Naive thymus-derived CD4-positive, alpha-beta T cell (primary cell): Measurements from ENCODE around the gene NOTCH3. TPM values are rescaled to one million over a fixed set of nuclear protein-coding genes. Genes with fewer than 3 reads are reported as not detected.

Source experiments
- ATAC-seq: fragments of 150-1000 bp; cut with Tn5 transposase; 2 replicates; pipeline ENCODE4 v1.10.0; 2021; ENCODE audit warnings: mild to moderate bottlenecking, moderate library complexity
- CTCF ChIA-PET: fragments of 350-600 bp; sonication (Branson Sonifier 250); formaldehyde crosslinking; loops from one replicate; lab custom pipeline; 2021; ENCODE audit warnings: antibody characterized with exemption; lab: Charles Lee
- POLR2A ChIA-PET: fragments of 350-600 bp; sonication (Branson Sonifier 250); formaldehyde crosslinking; loops from one replicate; lab custom pipeline; 2021; ENCODE audit warnings: antibody characterized with exemption, inconsistent platforms; lab: Charles Lee
- DNase-seq, 9 donors: peaks; one replicate each; pipeline versions ENCODE4 v3.0.0 to v3.0.0-alpha.2; 2020 to 2022; ENCODE audit warnings: mixed read lengths in 1 of 9
- H3K27ac ChIP-seq: one replicate; pipeline ENCODE4 v1.7.0; 2013; ENCODE audit warnings: mild to moderate bottlenecking, low read depth, low read length, moderate library complexity
- H3K27me3 ChIP-seq, 2 donors: one replicate each; pipeline ENCODE4 v1.7.0; 2013; ENCODE audit warnings: low read length in 2 of 2, mild to moderate bottlenecking in 2 of 2, moderate library complexity in 2 of 2; ENCODE audit not compliant: control insufficient read depth in 2 of 2, insufficient read depth in 2 of 2
- H3K36me3 ChIP-seq, 3 experiments: 1 replicate in 2 of 3; 2 replicates in 1 of 3; pipeline ENCODE4 v1.7.0; 2013; ENCODE audit warnings: low read length in 3 of 3, mild to moderate bottlenecking in 3 of 3, moderate library complexity in 1 of 3; ENCODE audit not compliant: insufficient read depth in 3 of 3, control insufficient read depth in 2 of 3
- H3K4me1 ChIP-seq, 2 donors: one replicate each; pipeline ENCODE4 v1.7.0; 2013; ENCODE audit warnings: low read length in 2 of 2, mild to moderate bottlenecking in 2 of 2, moderate library complexity in 1 of 2; ENCODE audit not compliant: control insufficient read depth in 2 of 2, insufficient read depth in 2 of 2
- H3K4me3 ChIP-seq: 2 replicates; pipeline ENCODE4 v1.7.0; 2013; ENCODE audit warnings: mild to moderate bottlenecking, low read length
- H3K9me3 ChIP-seq, 3 experiments: 1 replicate in 2 of 3; 2 replicates in 1 of 3; pipeline ENCODE4 v1.7.0; 2013; ENCODE audit warnings: low read length in 3 of 3; ENCODE audit not compliant: control insufficient read depth in 2 of 3
- H3K27ac Mint-ChIP-seq, 9 donors: one replicate each; pipeline ENCODE4 v1.8.0; 2020 to 2022; ENCODE audit warnings: mixed read lengths in 9 of 9, mild to moderate bottlenecking in 8 of 9, moderate library complexity in 5 of 9, inconsistent platforms in 2 of 9
- H3K27me3 Mint-ChIP-seq, 5 donors: one replicate each; pipeline ENCODE4 v1.8.0; 2021 to 2022; ENCODE audit warnings: mixed read lengths in 5 of 5, mild to moderate bottlenecking in 1 of 5
- H3K36me3 Mint-ChIP-seq, 5 donors: one replicate each; pipeline ENCODE4 v1.8.0; 2020 to 2022; ENCODE audit warnings: mixed read lengths in 5 of 5, mild to moderate bottlenecking in 3 of 5, inconsistent platforms in 1 of 5
- H3K4me1 Mint-ChIP-seq, 7 donors: one replicate each; pipeline ENCODE4 v1.8.0; 2020 to 2022; ENCODE audit warnings: mixed read lengths in 7 of 7, mild to moderate bottlenecking in 3 of 7, inconsistent platforms in 1 of 7
- H3K4me3 Mint-ChIP-seq, 10 donors: one replicate each; pipeline ENCODE4 v1.8.0; 2020 to 2022; ENCODE audit warnings: mild to moderate bottlenecking in 10 of 10, mixed read lengths in 10 of 10, moderate library complexity in 6 of 10, inconsistent platforms in 2 of 10
- H3K9me3 Mint-ChIP-seq, 11 donors: one replicate each; pipeline ENCODE4 v1.8.0; 2020 to 2022; ENCODE audit warnings: mixed read lengths in 11 of 11, mild to moderate bottlenecking in 4 of 11, inconsistent platforms in 1 of 11, moderate library complexity in 1 of 11
- intact Hi-C, 2 donors: fragments of 100-400 bp; cut with micrococcal nuclease; formaldehyde crosslinking; loops; one replicate each; pipeline ENCODE4 v1.15.1; 2023
- polyA plus RNA-seq, 2 donors: library from polyadenylated mRNA; unstranded; fragments of 300-500 nt; fragmentation: Illumina TruSeq; gene quantifications; one replicate each; pipeline ENCODE4 v1.2.3, GENCODE V29; 2021
- total RNA-seq, 6 experiments: library from RNA in 5 of 6; stranded (reverse) in 5 of 6; gene quantifications; 1 replicate in 5 of 6; 2 replicates in 1 of 6; pipeline ENCODE4 v1.2.3 and lab custom pipeline; 2021 to 2026

The NOTCH3 gene
- total and polyA plus RNA-seq, 7 experiments from 2014 or later: 0.19 to 0.80 (median 0.30) TPM; not detected in 3

GRCh38 chr19:15169541-15170285 is 31.1 kb downstream of the NOTCH3 start:
- CTCF ChIA-PET: no interaction called here
- Histone ChIP-seq H3K36me3 (no peaks in the 10 kb centered on the region), H3K27me3 (no peaks in the 10 kb centered on the region), H3K4me3 (no peak overlapping the region), H3K27ac (no peak overlapping the region), H3K9me3 (peaks cover 0 to 24% (median 14%) of the 10 kb centered on the region in 3 experiments), H3K4me1 (no peaks in the 10 kb centered on the region)
- ATAC-seq (no peak), DNase-seq (no peak)
- POLR2A ChIA-PET: no interaction called here
- peaks cover 0 to 7% (median 0%) of the 10 kb centered on the region in 5 donors for H3K27me3 Mint-ChIP-seq
- H3K27ac Mint-ChIP-seq: no peak overlapping the region
- H3K9me3 Mint-ChIP-seq: peaks cover 0 to 25% (median 7%) of the 10 kb centered on the region in 11 donors
- no peaks in the 10 kb centered on the region for H3K36me3 Mint-ChIP-seq
- H3K4me1 Mint-ChIP-seq: peaks cover 0 to 6% (median 0%) of the 10 kb centered on the region in 7 donors
- H3K4me3 Mint-ChIP-seq: no peak overlapping the region
- intact Hi-C loops: loop anchor here in 1 of 2 donors (10.0 kb wide), 1 partner anchor 205 kb away; the partner anchor contains the start of gene AKAP8

- Mint-ChIP-seq H3K4me1 (no peaks in the 10 kb centered on the region), H3K9me3 (peaks cover 0 to 41% (median 9%) of the 10 kb centered on the region in 11 donors), H3K4me3 (no peak overlapping the region), H3K36me3 (peaks cover 0 to 4% (median 0%) of the 10 kb centered on the region in 5 donors), H3K27me3 (no peaks in the 10 kb centered on the region), H3K27ac (peak overlapping the region in 1 of 9 donors; percentile 33)
- peaks cover 0 to 24% (median 14%) of the 10 kb centered on the region in 3 experiments for H3K9me3 ChIP-seq
- H3K27me3 ChIP-seq: no peaks in the 10 kb centered on the region
- ATAC-seq (no peak), DNase-seq (no peak)
- ChIA-PET CTCF (no interaction called here), POLR2A (no interaction called here)
- H3K4me3 ChIP-seq: no peak overlapping the region
- H3K4me1 ChIP-seq: no peaks in the 10 kb centered on the region
- H3K27ac ChIP-seq: no peak overlapping the region
- no peaks in the 10 kb centered on the region for H3K36me3 ChIP-seq
- intact Hi-C loops: no loop called here
Measured at GRCh38 chr19:15166700-15167099, 34.1 kb downstream of the NOTCH3 start.

DNA sequence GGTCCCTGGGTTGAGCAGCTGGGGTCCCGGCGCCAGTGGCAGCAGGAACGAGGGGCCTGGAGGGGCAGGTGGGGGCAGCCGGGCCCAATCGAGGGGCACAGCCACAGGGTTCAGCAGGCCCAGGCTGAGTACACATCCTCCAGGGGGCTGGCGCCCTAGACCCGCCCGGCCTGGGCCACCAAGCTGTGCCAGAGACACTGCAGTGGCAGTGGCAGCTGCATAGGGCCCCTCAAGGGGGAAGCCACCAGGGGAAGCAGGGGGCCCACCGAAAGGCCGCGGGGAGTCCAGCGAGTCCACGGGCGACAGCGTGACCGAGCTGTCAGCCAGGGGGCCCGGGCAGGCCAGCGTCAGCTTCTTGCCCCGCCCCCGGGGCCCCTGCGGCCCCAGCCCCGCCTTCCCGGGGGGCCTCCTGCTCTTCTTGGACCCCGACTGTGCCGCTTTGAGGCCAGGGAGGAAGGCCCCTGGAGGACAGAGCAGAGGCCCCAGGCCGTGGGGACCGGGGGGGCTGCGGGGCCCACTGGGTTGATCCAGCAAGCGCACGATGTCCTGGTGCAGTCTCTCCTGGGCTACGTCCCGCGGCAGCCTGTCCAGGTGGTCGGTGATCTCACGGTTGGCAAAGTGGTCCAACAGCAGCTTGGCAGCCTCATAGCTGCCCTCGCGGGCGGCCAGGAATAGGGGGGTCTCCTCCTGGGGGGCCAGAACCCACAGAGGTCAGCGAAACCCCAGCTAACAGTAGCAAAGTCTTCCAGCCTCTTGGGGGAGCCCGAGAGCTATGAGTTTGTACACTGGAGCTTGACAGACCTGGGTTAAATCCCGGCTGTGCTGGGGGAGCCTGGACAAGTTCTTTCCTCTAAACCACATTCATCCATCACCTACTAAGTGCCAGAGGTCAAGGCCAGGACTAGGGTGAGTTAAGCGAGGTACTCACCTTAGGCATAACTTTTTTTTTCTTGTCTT is 39.5 kb downstream of the NOTCH3 start:
- Histone ChIP-seq H3K36me3 (no peaks in the 10 kb centered on the region), H3K4me1 (no peaks in the 10 kb centered on the region), H3K9me3 (peaks cover 0 to 16% (median 14%) of the 10 kb centered on the region in 3 experiments), H3K4me3 (no peak overlapping the region), H3K27me3 (no peaks in the 10 kb centered on the region), H3K27ac (no peak overlapping the region)
- DNase-seq (no peak), ATAC-seq (no peak)
- Mint-ChIP-seq H3K36me3 (peaks cover 0 to 4% (median 0%) of the 10 kb centered on the region in 5 donors), H3K4me3 (no peak overlapping the region), H3K27ac (no peak overlapping the region), H3K27me3 (peaks cover 0 to 3% (median 0%) of the 10 kb centered on the region in 5 donors), H3K9me3 (peaks cover 0 to 38% (median 6%) of the 10 kb centered on the region in 11 donors), H3K4me1 (no peaks in the 10 kb centered on the region)
- intact Hi-C loops: no loop called here
- CTCF ChIA-PET: no interaction called here
- POLR2A ChIA-PET: interaction anchor here (0.6 kb wide), 1 partner anchor 37 kb away, joined by 3 read pairs; no protein-coding TSS in a partner anchor

GRCh38 chr19:15159251-15159650 is 41.5 kb downstream of the NOTCH3 start:
- intact Hi-C loops: no loop called here
- H3K36me3 ChIP-seq: no peaks in the 10 kb centered on the region
- no peak for ATAC-seq
- Mint-ChIP-seq H3K4me3 (no peak overlapping the region), H3K27me3 (peaks cover 0 to 5% (median 3%) of the 10 kb centered on the region in 5 donors), H3K9me3 (peaks cover 2 to 23% (median 4%) of the 10 kb centered on the region in 11 donors), H3K27ac (peak overlapping the region in 1 of 9 donors; percentile 5), H3K36me3 (peaks cover 0 to 8% (median 3%) of the 10 kb centered on the region in 5 donors), H3K4me1 (no peaks in the 10 kb centered on the region)
- no peak for DNase-seq
- ChIA-PET POLR2A (interaction anchor here (0.6 kb wide), 1 partner anchor 10 kb away, joined by 5 read pairs; no protein-coding TSS in a partner anchor), CTCF (interaction anchor here (1.4 kb wide), 1 partner anchor 8 kb away, joined by 3 read pairs; no protein-coding TSS in a partner anchor)
- H3K27ac ChIP-seq: no peak overlapping the region
- H3K9me3 ChIP-seq: peaks cover 0 to 3% (median 0%) of the 10 kb centered on the region in 3 experiments
- no peaks in the 10 kb centered on the region for H3K4me1 ChIP-seq
- H3K4me3 ChIP-seq: no peak overlapping the region
- no peaks in the 10 kb centered on the region for H3K27me3 ChIP-seq

DNA sequence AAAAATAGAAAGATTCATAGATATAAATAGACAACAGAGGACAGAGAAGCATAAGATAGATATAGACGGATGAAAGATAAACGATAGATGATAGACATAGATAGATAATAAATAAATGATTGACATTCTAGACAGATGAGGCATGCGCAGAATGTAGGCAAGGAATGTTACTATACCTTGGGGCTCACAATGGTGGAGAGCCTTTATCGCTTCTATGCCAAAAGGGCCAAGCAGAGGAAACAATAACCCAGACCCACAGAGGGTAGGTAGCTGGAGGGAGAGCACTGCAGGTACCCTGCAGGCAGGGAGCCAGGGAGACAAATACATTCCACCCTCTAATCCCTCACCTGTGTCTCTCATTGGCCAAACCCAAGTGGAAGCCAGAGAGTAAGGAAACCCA is 44.4 kb downstream of the NOTCH3 start:
- no peak overlapping the region for H3K4me3 ChIP-seq
- intact Hi-C loops: no loop called here
- Mint-ChIP-seq H3K36me3 (peaks cover 0 to 5% (median 0%) of the 10 kb centered on the region in 5 donors), H3K27me3 (peaks cover 3 to 12% (median 7%) of the 10 kb centered on the region in 5 donors), H3K27ac (no peak overlapping the region), H3K9me3 (peaks cover 0 to 15% (median 3%) of the 10 kb centered on the region in 11 donors), H3K4me1 (peaks cover 0 to 5% (median 0%) of the 10 kb centered on the region in 7 donors), H3K4me3 (no peak overlapping the region)
- no peaks in the 10 kb centered on the region for H3K4me1 ChIP-seq
- H3K27ac ChIP-seq: no peak overlapping the region
- DNase-seq (no peak), ATAC-seq (no peak)
- H3K27me3 ChIP-seq: no peaks in the 10 kb centered on the region
- H3K9me3 ChIP-seq: peaks cover 0 to 4% (median 0%) of the 10 kb centered on the region in 3 experiments
- CTCF ChIA-PET: no interaction called here
- H3K36me3 ChIP-seq: no peaks in the 10 kb centered on the region
- POLR2A ChIA-PET: no interaction called here

DNA sequence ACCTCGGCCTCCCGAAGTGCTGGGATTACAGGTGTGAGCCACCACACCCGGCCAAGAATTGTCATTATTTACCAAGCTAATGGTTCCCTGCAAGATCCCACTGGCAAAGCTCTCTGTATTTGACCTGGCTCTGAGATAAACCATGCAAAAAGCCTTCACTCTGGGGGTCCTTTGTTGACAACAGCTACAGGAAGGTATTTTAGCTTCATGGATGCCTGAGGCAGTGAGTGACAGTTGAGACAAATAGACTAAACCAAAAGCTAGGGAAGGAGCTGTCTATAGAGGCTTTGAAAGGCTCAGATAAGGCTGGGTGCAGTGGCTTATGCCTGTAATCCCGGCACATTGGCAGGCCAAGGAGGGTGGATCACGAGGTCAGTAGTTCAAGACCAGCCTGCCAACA is 45.5 kb downstream of the NOTCH3 start:
- Histone ChIP-seq H3K27me3 (no peaks in the 10 kb centered on the region), H3K4me3 (no peak overlapping the region), H3K27ac (no peak overlapping the region), H3K4me1 (no peaks in the 10 kb centered on the region), H3K36me3 (no peaks in the 10 kb centered on the region), H3K9me3 (peaks cover 0 to 4% (median 0%) of the 10 kb centered on the region in 3 experiments)
- Mint-ChIP-seq H3K4me3 (no peak overlapping the region), H3K9me3 (peaks cover 0 to 15% (median 3%) of the 10 kb centered on the region in 11 donors), H3K27me3 (peaks cover 5 to 12% (median 8%) of the 10 kb centered on the region in 5 donors), H3K4me1 (peaks cover 3 to 8% (median 4%) of the 10 kb centered on the region in 7 donors), H3K27ac (no peak overlapping the region), H3K36me3 (peaks cover 0 to 5% (median 0%) of the 10 kb centered on the region in 5 donors)
- ChIA-PET CTCF (interaction anchor here (0.6 to 5.3 kb wide), 6 partner anchors 55 to 560 kb away, joined by 3 to 30 read pairs (median 3); no protein-coding TSS in a partner anchor), POLR2A (interaction anchor here (0.7 kb wide), 1 partner anchor 1495 kb away, joined by 6 read pairs; no protein-coding TSS in a partner anchor)
- intact Hi-C loops: no loop called here
- DNase-seq (no peak), ATAC-seq (no peak)
